Coronary artery (tissue), 2 donors: ENCODE measurements around the gene MSI2.

Experiments
- DNase-seq: peaks from one replicate; pipeline ENCODE4 v3.0.0-alpha.2; 2017; ENCODE audit warnings: low spot score
- H3K27ac ChIP-seq, 2 donors: fragments of 200-600 bp; sonication (generic); one replicate each; pipeline ENCODE4 v1.5.1; 2016 to 2019
- H3K4me3 ChIP-seq: fragments of 200-600 bp; sonication (generic); 2 replicates; pipeline ENCODE4 v1.5.1; 2016; ENCODE audit warnings: mild to moderate bottlenecking, moderate library complexity
- CTCF ChIP-seq: fragments of 200-600 bp; sonication (generic); IDR thresholded peaks from one replicate; pipeline ENCODE4 v1.5.1; 2019; ENCODE audit warnings: antibody characterized with exemption

The MSI2 gene

GRCh38 chr17:57260325-57261083, 4.2 kb downstream of the MSI2 start:
- DNase-seq: no peak
- no peak overlapping the region for H3K27ac ChIP-seq
- TF ChIP-seq CTCF: no peak
- H3K4me3 ChIP-seq: no peak overlapping the region

- TF ChIP-seq CTCF: no peak
- Histone ChIP-seq H3K27ac (no peak overlapping the region), H3K4me3 (no peak overlapping the region)
- DNase-seq: no peak
Measured at GRCh38 chr17:57261084-57261461, 4.8 kb downstream of the MSI2 start.

- Histone ChIP-seq H3K4me3 (no peak overlapping the region), H3K27ac (no peak overlapping the region)
- DNase-seq: no peak
- no peak for TF ChIP-seq CTCF
Measured at GRCh38 chr17:57262557-57262956, 6.2 kb downstream of the MSI2 start.

GRCh38 chr17:57264250-57264649, 7.9 kb downstream of the MSI2 start:
- Histone ChIP-seq H3K4me3 (no peak overlapping the region), H3K27ac (no peak overlapping the region)
- no peak for DNase-seq

GRCh38 chr17:57264776-57265175, 8.5 kb downstream of the MSI2 start:
- TF ChIP-seq CTCF: no peak
- no peak for DNase-seq
- Histone ChIP-seq H3K27ac (no peak overlapping the region), H3K4me3 (no peak overlapping the region)

More at GRCh38 chr17:57264250-57264649, 7.9 kb downstream of the MSI2 start:
- TF ChIP-seq CTCF: no peak

GRCh38 chr17:57266902-57267311, 10.6 kb downstream of the MSI2 start:
- no peak for TF ChIP-seq CTCF
- H3K27ac ChIP-seq: no peak overlapping the region
- no peak for DNase-seq
- no peak overlapping the region for H3K4me3 ChIP-seq

- no peak for DNase-seq
- TF ChIP-seq CTCF: no peak
- H3K4me3 ChIP-seq: no peak overlapping the region
- H3K27ac ChIP-seq: no peak overlapping the region
Measured at GRCh38 chr17:57268181-57268580, 11.9 kb downstream of the MSI2 start.
